HG02943 (cell line): ENCODE data around the gene ZMYM4.

Source experiments
- ATAC-seq: cut with Tn5 transposase; IDR thresholded peaks from one replicate; pipeline ENCODE4 v1.9.1; 2021; ENCODE audit warnings: mild to moderate bottlenecking, low read depth, moderate library complexity; ENCODE audit not compliant: unreplicated experiment

The ZMYM4 gene

GRCh38 chr1:35270836-35271235 lies 2.3 kb downstream of the ZMYM4 start:
- no peak for ATAC-seq

GRCh38 chr1:35274197-35274596 lies 5.7 kb downstream of the ZMYM4 start:
- no peak for ATAC-seq

GRCh38 chr1:35278886-35279554 lies 10.5 kb downstream of the ZMYM4 start:
- no peak for ATAC-seq

GRCh38 chr1:35279555-35279904 lies 11.0 kb downstream of the ZMYM4 start:
- ATAC-seq = no peak

GRCh38 chr1:35280006-35280405 lies 11.5 kb downstream of the ZMYM4 start:
- ATAC-seq = no peak

GRCh38 chr1:35281565-35281964 lies 13.1 kb downstream of the ZMYM4 start:
- ATAC-seq = no peak

GRCh38 chr1:35282172-35282571 lies 13.7 kb downstream of the ZMYM4 start:
- ATAC-seq = no peak

GRCh38 chr1:35284852-35285251 lies 16.3 kb downstream of the ZMYM4 start:
- ATAC-seq = no peak

GRCh38 chr1:35285771-35286606 lies 17.5 kb downstream of the ZMYM4 start:
- no peak for ATAC-seq

GRCh38 chr1:35287807-35288640 lies 19.5 kb downstream of the ZMYM4 start:
- ATAC-seq = no peak

GRCh38 chr1:35288761-35289160 lies 20.3 kb downstream of the ZMYM4 start:
- ATAC-seq = no peak

- ATAC-seq = no peak
Measured at GRCh38 chr1:35290452-35290851, 21.9 kb downstream of the ZMYM4 start.

- no peak for ATAC-seq
Measured at GRCh38 chr1:35294809-35295208, 26.3 kb downstream of the ZMYM4 start.

- no peak for ATAC-seq
Measured at GRCh38 chr1:35297886-35298285, 29.4 kb downstream of the ZMYM4 start.

GRCh38 chr1:35298464-35298863 lies 30.0 kb downstream of the ZMYM4 start:
- ATAC-seq = no peak

- no peak for ATAC-seq
Measured at GRCh38 chr1:35300376-35300775, 31.9 kb downstream of the ZMYM4 start.

- no peak for ATAC-seq
Measured at GRCh38 chr1:35301674-35302392, 33.3 kb downstream of the ZMYM4 start.

GRCh38 chr1:35305383-35305782 lies 36.9 kb downstream of the ZMYM4 start:
- ATAC-seq = no peak

- no peak for ATAC-seq
Measured at GRCh38 chr1:35315649-35316048, 47.1 kb downstream of the ZMYM4 start.

- ATAC-seq = no peak
Measured at GRCh38 chr1:35316264-35316663, 47.8 kb downstream of the ZMYM4 start.
